NCI-H1417 (cell line): Measurements from ENCODE around the gene PDE12.
"Not testable (repeated sequence)": the region's sequence is repeated elsewhere in the genome, so short reads cannot be mapped to it uniquely, and the experiment has no call there.

Experiments used
- DNase-seq, 3 experiments: peaks; one replicate each; lab custom pipeline; 2025; lab: John Stamatoyannopoulos, UW

PDE12 gene

GRCh38 chr3:57583544-57583943, 27.5 kb downstream of the PDE12 start:
- no peak for DNase-seq

DNA sequence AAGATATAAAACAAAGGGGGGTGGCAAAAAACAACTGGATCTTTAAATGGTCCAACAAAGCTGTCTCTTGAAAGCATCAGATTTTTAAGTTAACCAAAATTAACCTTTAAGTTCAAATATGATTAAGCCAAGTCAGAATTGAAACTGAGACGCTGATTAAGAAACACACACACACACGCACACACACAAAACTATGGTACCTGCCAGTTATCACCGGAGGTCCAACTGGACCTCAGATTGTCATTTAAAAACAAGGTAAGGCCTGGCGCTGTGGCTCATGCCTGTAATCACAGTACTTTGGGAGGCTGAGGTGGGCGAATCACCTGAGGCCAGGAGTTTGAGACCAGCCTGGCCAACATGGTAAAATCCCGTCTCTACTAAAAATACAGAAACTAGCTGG, 30.7 kb downstream of the PDE12 start:
- no peak for DNase-seq

GRCh38 chr3:57587905-57588304, 31.8 kb downstream of the PDE12 start:
- no peak for DNase-seq

DNA sequence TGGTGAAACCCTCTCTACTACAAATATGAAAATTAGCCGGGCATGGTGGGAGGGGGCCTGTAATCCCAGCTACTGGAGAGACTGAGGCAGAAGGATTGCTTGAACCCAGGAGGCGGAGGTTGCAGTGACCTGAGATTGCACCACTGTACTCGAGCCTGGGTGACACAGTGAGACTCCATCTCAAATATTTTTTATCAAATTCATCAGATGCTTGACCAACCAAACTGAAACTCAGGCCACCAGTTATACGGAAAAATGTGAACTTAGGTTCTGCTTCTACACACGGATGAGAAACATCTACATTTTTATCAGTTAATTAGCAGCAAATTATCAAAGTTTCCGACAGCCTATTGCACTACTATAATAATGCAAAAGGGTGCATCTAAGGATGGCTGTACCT, 36.2 kb downstream of the PDE12 start:
- no peak for DNase-seq

DNA sequence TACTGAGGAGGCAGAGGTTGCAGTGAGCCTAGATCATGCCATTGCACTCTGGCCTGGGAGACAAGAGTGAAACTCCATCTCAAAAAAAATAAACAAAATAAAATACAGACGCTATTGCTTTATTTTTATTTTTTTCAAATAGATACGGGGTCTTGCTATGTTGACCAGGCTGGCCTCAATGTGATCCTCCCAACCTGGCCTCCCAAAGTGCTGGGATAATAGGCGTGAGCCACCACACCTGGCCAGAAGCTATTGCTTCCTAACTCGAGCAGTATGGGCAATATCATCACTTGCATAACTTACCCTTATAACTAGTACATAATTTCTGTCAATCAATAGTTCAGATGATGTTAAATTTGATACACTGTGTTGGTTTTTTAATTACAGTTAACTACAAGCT, 38.1 kb downstream of the PDE12 start:
- no peak for DNase-seq

GRCh38 chr3:57594576-57594975, 38.5 kb downstream of the PDE12 start:
- DNase-seq: no peak

DNA sequence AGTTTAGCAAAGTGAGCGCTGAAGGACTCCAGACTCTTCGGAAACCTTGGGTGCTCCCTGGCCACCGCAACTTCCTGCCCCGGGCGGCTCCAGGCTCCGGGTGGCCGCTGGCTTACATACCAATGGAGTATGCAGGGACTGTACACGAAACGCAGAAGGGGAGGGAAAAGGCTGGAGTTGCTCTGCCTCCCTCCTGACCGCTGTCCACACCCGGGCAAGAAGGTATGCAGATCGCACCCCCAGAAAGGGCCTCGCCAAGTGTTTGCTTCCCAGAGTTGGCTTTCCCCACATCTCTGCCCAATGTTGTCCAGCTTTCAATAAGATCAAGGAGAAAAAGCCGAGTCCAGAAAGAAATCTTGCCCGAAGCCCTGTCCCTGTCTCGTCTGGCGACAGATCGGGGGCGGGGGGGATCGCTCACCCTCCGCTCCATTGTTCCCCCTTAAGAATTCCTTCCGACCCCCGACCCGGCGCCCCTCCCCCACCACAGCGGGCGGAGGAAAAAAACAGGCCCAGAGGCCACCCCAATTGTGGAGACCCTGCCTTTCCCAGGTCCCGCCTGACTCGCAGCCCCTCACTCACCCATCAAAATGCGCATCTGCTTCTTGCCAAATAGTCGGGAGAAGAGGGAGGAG, 40.5 kb downstream of the PDE12 start:
- peak; percentile 3 to 42 (median 40) for DNase-seq

DNA sequence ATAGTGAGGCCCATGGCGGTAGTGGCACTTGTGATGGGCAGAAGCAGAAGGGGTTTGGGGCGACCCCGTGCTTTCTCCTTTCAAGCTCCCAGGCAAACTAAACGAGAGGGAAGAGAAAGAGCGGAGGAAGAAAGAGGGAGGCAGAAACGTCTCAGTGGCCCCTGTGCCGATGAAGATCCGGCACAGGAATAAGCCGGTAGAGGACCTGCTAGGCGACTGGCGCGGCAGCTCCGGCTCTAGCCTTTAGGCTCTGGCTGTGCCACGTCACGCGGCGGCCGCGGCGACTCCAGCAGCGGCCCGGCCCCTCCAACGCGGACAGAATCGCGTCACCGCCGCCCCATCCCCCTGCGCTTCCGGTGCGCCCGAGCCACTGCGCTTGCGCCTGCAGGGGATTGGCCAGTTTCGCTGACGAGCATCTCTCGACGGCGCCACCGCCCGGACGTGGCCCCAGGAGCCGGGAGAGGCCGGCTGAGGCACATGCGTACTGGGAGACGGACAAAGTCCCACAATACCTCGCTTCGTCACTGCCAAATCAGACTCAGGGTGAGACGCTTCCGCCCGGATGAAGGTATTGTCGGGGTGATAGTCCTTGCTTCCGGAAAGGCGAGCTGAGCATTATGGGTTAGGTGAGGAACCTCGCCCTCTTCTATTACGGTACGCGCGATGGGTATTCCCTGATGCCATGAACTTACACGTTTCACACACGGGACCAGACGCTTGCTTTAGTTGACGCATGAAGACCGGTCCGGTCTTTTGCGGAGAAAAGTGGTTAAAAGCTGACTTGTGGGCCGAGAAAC, 41.3 kb downstream of the PDE12 start, which contains the start of gene ARF4:
TSS of gene ARF4 (minus strand) at position 218 of the 797 bp plus-strand sequence. CDS start at position 14, 204 bp downstream.
- peak; percentile 95 to 99 (median 95) for DNase-seq

DNA sequence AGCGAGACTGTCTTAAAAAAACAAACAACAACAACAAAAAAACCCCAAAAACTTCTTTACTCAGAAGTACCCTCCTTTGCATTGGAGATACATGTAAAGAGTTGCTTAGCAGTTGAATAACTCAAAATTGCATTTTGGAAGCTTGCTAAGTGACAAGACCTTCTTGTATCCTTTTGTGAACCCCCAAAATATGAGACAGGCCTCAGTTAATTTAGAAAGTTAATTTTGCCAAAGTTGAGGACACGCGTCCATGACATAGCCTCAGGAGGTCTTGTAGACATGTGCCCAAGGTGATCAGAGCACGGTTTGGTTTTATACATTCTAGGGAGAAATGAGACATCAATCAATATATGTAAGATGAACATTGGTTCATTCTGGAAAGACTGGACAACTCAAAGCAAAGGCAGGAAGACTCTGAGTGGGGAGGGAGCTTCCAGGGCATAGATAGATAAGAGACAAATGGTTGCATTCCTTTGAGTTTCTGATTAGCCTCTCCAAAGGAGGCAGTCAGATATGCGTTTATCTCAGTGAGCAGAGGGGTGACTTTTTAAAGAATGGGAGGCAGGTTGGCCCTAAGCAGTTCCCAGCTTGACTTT, 42.8 kb downstream of the PDE12 start:
- peak in 1 of 3 experiments; percentile 2 for DNase-seq

GRCh38 chr3:57600195-57600594, 44.1 kb downstream of the PDE12 start:
- DNase-seq: no peak

- DNase-seq: no peak
Measured at GRCh38 chr3:57604971-57605370, 48.9 kb downstream of the PDE12 start.

DNA sequence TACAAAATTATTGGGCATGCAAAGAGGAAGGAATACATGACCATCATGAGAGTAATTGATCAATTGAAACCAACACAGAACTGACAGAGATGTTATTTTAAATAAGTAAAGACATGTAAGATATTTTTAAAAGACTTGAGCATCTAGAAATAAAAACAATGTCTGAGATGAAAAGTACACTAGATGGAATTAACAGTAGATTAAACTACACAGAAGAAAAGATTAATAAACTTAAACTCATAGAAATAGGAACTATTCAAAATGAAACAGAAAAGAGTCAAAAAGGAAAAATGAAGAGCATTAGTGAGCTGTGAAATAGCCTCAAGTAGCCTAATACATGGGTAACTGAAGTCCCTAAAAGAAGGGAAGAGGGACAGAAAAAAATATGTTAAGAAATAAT, 49.6 kb downstream of the PDE12 start:
- no peak for DNase-seq

- not testable (repeated sequence) for DNase-seq
Measured at GRCh38 chr3:57611870-57612269, 55.8 kb downstream of the PDE12 start.

- DNase-seq: no peak
Measured at GRCh38 chr3:57616233-57616632, 60.2 kb downstream of the PDE12 start.
